Measurements from ENCODE around the gene PDS5B.

The PDS5B gene

GRCh38 chr13:32735859-32736258, 149.6 kb downstream of the PDS5B start:
- no peak for FAIRE-seq
- TF ChIP-seq CTCF (IDR thresholded peaks at IDR 0.05; ENCODE audit: insufficient read depth, missing control alignments) = no peak
- DNase-seq (ENCODE audit: insufficient read length, low spot score) = no peak

GRCh38 chr13:32736648-32737047, 150.4 kb downstream of the PDS5B start:
- TF ChIP-seq CTCF (IDR thresholded peaks at IDR 0.05; ENCODE audit: insufficient read depth, missing control alignments) = no peak
- DNase-seq (ENCODE audit: insufficient read length, low spot score) (no peak), FAIRE-seq (no peak)

GRCh38 chr13:32737111-32737571, 150.9 kb downstream of the PDS5B start:
- FAIRE-seq (peak; percentile 88), DNase-seq (ENCODE audit: insufficient read length, low spot score) (no peak)
- TF ChIP-seq CTCF (IDR thresholded peaks at IDR 0.05; ENCODE audit: insufficient read depth, missing control alignments) = no peak

GRCh38 chr13:32737679-32738078, 151.4 kb downstream of the PDS5B start:
- FAIRE-seq (peak; percentile 44), DNase-seq (ENCODE audit: insufficient read length, low spot score) (no peak)

GRCh38 chr13:32745509-32745908, 159.3 kb downstream of the PDS5B start:
- no peak for DNase-seq (ENCODE audit: insufficient read length, low spot score)
- FAIRE-seq = no peak

More at GRCh38 chr13:32737679-32738078, 151.4 kb downstream of the PDS5B start:
- TF ChIP-seq CTCF (IDR thresholded peaks at IDR 0.05; ENCODE audit: insufficient read depth, missing control alignments) = no peak

GRCh38 chr13:32746474-32746873, 160.2 kb downstream of the PDS5B start:
- DNase-seq (ENCODE audit: insufficient read length, low spot score) (no peak), FAIRE-seq (no peak)
- TF ChIP-seq CTCF (IDR thresholded peaks at IDR 0.05; ENCODE audit: insufficient read depth, missing control alignments) = no peak

More at GRCh38 chr13:32745509-32745908, 159.3 kb downstream of the PDS5B start:
- no peak for TF ChIP-seq CTCF (IDR thresholded peaks at IDR 0.05; ENCODE audit: insufficient read depth, missing control alignments)

- TF ChIP-seq CTCF (IDR thresholded peaks at IDR 0.05; ENCODE audit: insufficient read depth, missing control alignments) = no peak
- no peak for DNase-seq (ENCODE audit: insufficient read length, low spot score)
- FAIRE-seq = no peak
Measured at GRCh38 chr13:32748305-32748704, 162.1 kb downstream of the PDS5B start.
